ENCODE measurements around the gene CHEK2.

- TF ChIP-seq CTCF (IDR thresholded peaks at IDR 0.05), result no peak
- TF ChIP-seq POLR2A (IDR thresholded peaks at IDR 0.05), result no peak
Measured at GRCh38 chr22:28783786-28784671, 42.4 kb upstream of the CHEK2 start.

Data from right lobe of liver (tissue), 4 donors.